NCI-H2171 (cell line): ENCODE data around the gene GPR173.

Source experiments
- DNase-seq: peaks from one replicate; lab custom pipeline; 2025; lab: John Stamatoyannopoulos, UW

The GPR173 gene

GRCh38 chrX:53048169-53049126 is at the start of gene GPR173:
TSS of gene GPR173 (plus strand) at chrX:53048789. CDS start at chrX:53076622, 27,833 bp downstream.
- DNase-seq, result peak; percentile 44

GRCh38 chrX:53000447-53001135 is 48.0 kb upstream of the GPR173 start:
- no peak for DNase-seq

- DNase-seq, result no peak
Observed at GRCh38 chrX:53001958-53002357, 46.6 kb upstream of the GPR173 start.

GRCh38 chrX:53003111-53003510 is 45.5 kb upstream of the GPR173 start:
- no peak for DNase-seq

- no peak for DNase-seq
Observed at GRCh38 chrX:53004038-53004437, 44.6 kb upstream of the GPR173 start.

- no peak for DNase-seq
Observed at GRCh38 chrX:53004811-53005210, 43.8 kb upstream of the GPR173 start.

GRCh38 chrX:53005327-53005726 is 43.3 kb upstream of the GPR173 start:
- DNase-seq, result no peak

- no peak for DNase-seq
Observed at GRCh38 chrX:53009032-53009431, 39.6 kb upstream of the GPR173 start.

GRCh38 chrX:53013291-53013690 is 35.3 kb upstream of the GPR173 start:
- DNase-seq, result no peak

- no peak for DNase-seq
Observed at GRCh38 chrX:53018627-53019026, 30.0 kb upstream of the GPR173 start.

GRCh38 chrX:53022381-53022780 is 26.2 kb upstream of the GPR173 start:
- DNase-seq, result no peak

- no peak for DNase-seq
Observed at GRCh38 chrX:53028678-53029077, 19.9 kb upstream of the GPR173 start.

- DNase-seq, result no peak
Observed at GRCh38 chrX:53031380-53031779, 17.2 kb upstream of the GPR173 start.

- no peak for DNase-seq
Observed at GRCh38 chrX:53036149-53036548, 12.4 kb upstream of the GPR173 start.

- DNase-seq, result no peak
Observed at GRCh38 chrX:53039236-53039635, 9.4 kb upstream of the GPR173 start.

- DNase-seq, result no peak
Observed at GRCh38 chrX:53044995-53045394, 3.6 kb upstream of the GPR173 start.

- DNase-seq, result no peak
Observed at GRCh38 chrX:53047228-53047627, 1.4 kb upstream of the GPR173 start.

GRCh38 chrX:53049127-53049517 is 533 bp downstream of the GPR173 start:
- DNase-seq, result no peak

- no peak for DNase-seq
Observed at GRCh38 chrX:53050841-53051240, 2.3 kb downstream of the GPR173 start.

- DNase-seq, result no peak
Observed at GRCh38 chrX:53055244-53055849, 6.8 kb downstream of the GPR173 start.

GRCh38 chrX:53056292-53056691 is 7.7 kb downstream of the GPR173 start:
- no peak for DNase-seq

- DNase-seq, result no peak
Observed at GRCh38 chrX:53065104-53065503, 16.5 kb downstream of the GPR173 start.

GRCh38 chrX:53071064-53071463 is 22.5 kb downstream of the GPR173 start:
- DNase-seq, result no peak
